Peyer's patch (tissue), 4 donors: ENCODE results near the gene HOXA6.

Experiments used
- POLR2A ChIP-seq, 2 donors: fragments of 450-650 bp; IDR thresholded peaks; one replicate each; pipeline ENCODE4 v1.5.1; 2017; ENCODE audit warnings: antibody characterized with exemption in 2 of 2, mild to moderate bottlenecking in 2 of 2, moderate library complexity in 2 of 2
- TF ChIP-seq, protein P1 (sequence below), 6 experiments: fragments of 450-650 bp in 4 of 6; fragments of 200-600 bp in 2 of 6; sonication (generic) in 1 of 6; IDR thresholded peaks; one replicate each; pipeline ENCODE4 v1.5.1; 2017 to 2019; ENCODE audit warnings: antibody characterized with exemption in 6 of 6, mild to moderate bottlenecking in 3 of 6, moderate library complexity in 1 of 6

DNA sequence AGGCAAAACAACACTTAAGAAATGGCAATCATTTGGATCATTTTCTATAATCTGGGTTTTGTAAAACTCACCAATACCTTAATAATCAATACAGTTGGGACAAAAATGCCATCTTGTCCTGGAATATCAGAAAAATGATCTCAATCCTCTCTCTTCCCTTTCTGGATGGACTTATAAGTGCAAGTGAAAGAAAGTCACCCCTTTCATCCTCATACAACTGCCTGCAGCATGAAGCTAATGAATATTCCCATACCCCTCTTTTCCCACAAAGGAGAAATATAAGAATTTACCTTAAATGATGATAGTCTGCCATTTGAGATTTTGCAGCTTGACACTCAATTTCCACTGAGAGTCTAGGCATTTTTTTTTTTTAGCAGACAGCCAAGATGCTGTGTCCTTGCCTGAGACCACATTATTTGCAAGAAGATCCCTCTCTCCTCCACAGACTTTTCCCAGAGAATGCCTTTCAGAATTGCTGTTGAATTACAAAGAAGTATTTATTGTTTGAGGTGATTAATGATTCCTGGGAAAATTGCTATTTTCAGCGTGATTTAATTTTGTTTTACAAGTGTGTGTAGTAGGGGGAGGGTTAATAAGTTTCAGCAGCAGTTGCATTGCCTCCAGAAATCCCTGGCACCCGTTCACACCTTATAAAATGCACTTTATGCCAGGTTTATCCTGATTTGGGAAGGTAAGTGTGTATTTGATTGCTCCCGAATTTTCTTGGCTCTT is 20.8 kb downstream of the HOXA6 start:
- TF ChIP-seq POLR2A (IDR thresholded peaks at IDR 0.05), result no peak
- TF ChIP-seq, protein P1, sequence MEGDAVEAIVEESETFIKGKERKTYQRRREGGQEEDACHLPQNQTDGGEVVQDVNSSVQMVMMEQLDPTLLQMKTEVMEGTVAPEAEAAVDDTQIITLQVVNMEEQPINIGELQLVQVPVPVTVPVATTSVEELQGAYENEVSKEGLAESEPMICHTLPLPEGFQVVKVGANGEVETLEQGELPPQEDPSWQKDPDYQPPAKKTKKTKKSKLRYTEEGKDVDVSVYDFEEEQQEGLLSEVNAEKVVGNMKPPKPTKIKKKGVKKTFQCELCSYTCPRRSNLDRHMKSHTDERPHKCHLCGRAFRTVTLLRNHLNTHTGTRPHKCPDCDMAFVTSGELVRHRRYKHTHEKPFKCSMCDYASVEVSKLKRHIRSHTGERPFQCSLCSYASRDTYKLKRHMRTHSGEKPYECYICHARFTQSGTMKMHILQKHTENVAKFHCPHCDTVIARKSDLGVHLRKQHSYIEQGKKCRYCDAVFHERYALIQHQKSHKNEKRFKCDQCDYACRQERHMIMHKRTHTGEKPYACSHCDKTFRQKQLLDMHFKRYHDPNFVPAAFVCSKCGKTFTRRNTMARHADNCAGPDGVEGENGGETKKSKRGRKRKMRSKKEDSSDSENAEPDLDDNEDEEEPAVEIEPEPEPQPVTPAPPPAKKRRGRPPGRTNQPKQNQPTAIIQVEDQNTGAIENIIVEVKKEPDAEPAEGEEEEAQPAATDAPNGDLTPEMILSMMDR (IDR thresholded peaks at IDR 0.05), result no peak
